HCT116 (cell line): Measurements from ENCODE around the gene FAM135A. TPM values are rescaled to one million over a fixed set of nuclear protein-coding genes. Genes with fewer than 3 reads are reported as not detected.

ENCODE experiments used
- ATAC-seq: fragments of 200-7000 bp; cut with Tn5 transposase; 2 replicates; pipeline ENCODE4 v1.9.1; 2020; ENCODE audit warnings: mild to moderate bottlenecking, moderate library complexity
- BruUV-seq: library from RNA; stranded (reverse); fragments of 400-500 nt; replicated peaks from 2 replicates; lab custom pipeline; 2021; lab: Mats Ljungman, UMichigan
- CTCF ChIA-PET: fragments of 300-600 bp; sonication (Branson Sonifier 250); formaldehyde crosslinking; loops from one replicate; lab custom pipeline; 2021; ENCODE audit warnings: antibody characterized with exemption; lab: Charles Lee
- POLR2A ChIA-PET: fragments of 300-600, 350-600 bp; sonication (Branson Sonifier 250); formaldehyde crosslinking; loops from one replicate; lab custom pipeline; 2021; ENCODE audit warnings: antibody characterized with exemption; lab: Charles Lee
- RAD21 ChIA-PET, 2 experiments: fragments of 300-600 bp; sonication (Branson Sonifier 250); formaldehyde crosslinking; loops; one replicate each; lab custom pipeline; 2023; ENCODE audit warnings: low total read pairs in 2 of 2; ENCODE audit not compliant: uncharacterized antibody in 2 of 2, unreplicated experiment in 2 of 2, low non-redundant PET in 1 of 2; lab: Charles Lee
- DNase-seq: peaks from one replicate; pipeline ENCODE4 v3.0.0-alpha.2; 2010; ENCODE audit warnings: low read depth, low spot score
- H2AFZ ChIP-seq: fragments of 200-600 bp; shearing (Covaris generic), sonication (generic); 2 replicates; pipeline ENCODE4 v1.6.1; 2017; ENCODE audit warnings: low read depth, mixed run types, mixed read lengths, antibody characterized with exemption, low read length; ENCODE audit not compliant: poor library complexity, severe bottlenecking
- H3K27ac ChIP-seq: 2 replicates; pipeline ENCODE4 v1.5.1; 2012; ENCODE audit warnings: low read depth, low read length
- H3K27me3 ChIP-seq: fragments of 200-600 bp; sonication (generic); 2 replicates; pipeline ENCODE4 v1.6.1; 2016; ENCODE audit warnings: mixed run types, low read length, mixed read lengths; ENCODE audit not compliant: insufficient read depth
- H3K36me3 ChIP-seq, 2 experiments: fragments of 200-500 bp in 1 of 2; fragments of 200-600 bp in 1 of 2; sonication (Bioruptor generic) in 1 of 2; sonication (generic) in 1 of 2; 2 replicates each; pipeline versions ENCODE4 v1.5.1 to v1.6.1; 2014 to 2016; ENCODE audit warnings: low read length in 2 of 2, inconsistent platforms in 1 of 2, mixed read lengths in 1 of 2, mixed run types in 1 of 2; ENCODE audit not compliant: insufficient read depth in 2 of 2, control insufficient read depth in 1 of 2
- H3K4me1 ChIP-seq, 2 experiments: fragments of 200-600 bp in 1 of 2; sonication (generic) in 1 of 2; 2 replicates each; pipeline versions ENCODE4 v1.5.1 to v1.6.1; 2012 to 2017; ENCODE audit warnings: low read length in 2 of 2, inconsistent platforms in 1 of 2, mild to moderate bottlenecking in 1 of 2, mixed read lengths in 1 of 2, mixed run types in 1 of 2, moderate library complexity in 1 of 2; ENCODE audit not compliant: insufficient read depth in 2 of 2, control insufficient read depth in 1 of 2
- H3K4me2 ChIP-seq: fragments of 200-600 bp; sonication (generic); 2 replicates; pipeline ENCODE4 v1.6.1; 2017; ENCODE audit warnings: mixed run types, low read length, mixed read lengths
- H3K4me3 ChIP-seq, 2 experiments: fragments of 200-600 bp in 1 of 2; sonication (generic) in 1 of 2; replicated peaks in 1 of 2; 2 replicates each; pipeline ENCODE4 v1.5.1; 2011 to 2016; ENCODE audit warnings: low read length in 2 of 2, control low read depth in 1 of 2, low read depth in 1 of 2, mild to moderate bottlenecking in 1 of 2, mixed read lengths in 1 of 2, mixed run types in 1 of 2
- H3K79me2 ChIP-seq: fragments of 200-600 bp; sonication (generic); 2 replicates; pipeline ENCODE4 v1.6.1; 2017; ENCODE audit warnings: mild to moderate bottlenecking, mixed run types, low read length, moderate library complexity, mixed read lengths; ENCODE audit not compliant: insufficient read depth
- H3K9ac ChIP-seq: fragments of 200-600 bp; sonication (generic); 2 replicates; pipeline ENCODE4 v1.6.1; 2016; ENCODE audit warnings: low read length, mixed read lengths
- H3K9me2 ChIP-seq: fragments of 200-600 bp; sonication (generic), shearing (Covaris generic); 2 replicates; pipeline ENCODE4 v1.6.1; 2017; ENCODE audit warnings: mixed run types, mild to moderate bottlenecking, moderate library complexity; ENCODE audit not compliant: insufficient read depth
- H3K9me3 ChIP-seq, 2 experiments: fragments of 200-500 bp in 1 of 2; fragments of 200-600 bp in 1 of 2; sonication (Bioruptor generic) in 1 of 2; sonication (generic) in 1 of 2; 2 replicates each; pipeline ENCODE4 v1.6.1; 2014 to 2017; ENCODE audit warnings: low read length in 2 of 2, mixed read lengths in 2 of 2, inconsistent platforms in 1 of 2, low read depth in 1 of 2, mild to moderate bottlenecking in 1 of 2, mixed run types in 1 of 2, moderate library complexity in 1 of 2; ENCODE audit not compliant: control insufficient read depth in 1 of 2, insufficient read depth in 1 of 2
- H4K20me1 ChIP-seq: fragments of 200-600 bp; sonication (generic), shearing (Covaris generic); 2 replicates; pipeline ENCODE4 v1.6.1; 2017; ENCODE audit warnings: mixed run types, mild to moderate bottlenecking, moderate library complexity; ENCODE audit not compliant: insufficient read depth
- CBX3 ChIP-seq: IDR thresholded peaks from 2 replicates; pipeline ENCODE4 v1.6.1; 2012; ENCODE audit warnings: low read depth
- CTCF ChIP-seq, 3 experiments: fragments of 200-600 bp in 1 of 3; sonication (generic) in 1 of 3; IDR thresholded peaks in 2 of 3; conservative IDR thresholded peaks in 1 of 3; 2 replicates each; pipeline ENCODE4 v1.5.1; 2012 to 2017; ENCODE audit warnings: low read depth in 2 of 3, low read length in 2 of 3, antibody characterized with exemption in 1 of 3, borderline replicate concordance in 1 of 3, control low read depth in 1 of 3, mild to moderate bottlenecking in 1 of 3, mixed read lengths in 1 of 3, mixed run types in 1 of 3, moderate library complexity in 1 of 3; ENCODE audit not compliant: insufficient read depth in 1 of 3
- EGR1 ChIP-seq: IDR thresholded peaks from 2 replicates; pipeline ENCODE4 v1.6.1; 2012; ENCODE audit warnings: low read depth
- ELF1 ChIP-seq: IDR thresholded peaks from 2 replicates; pipeline ENCODE4 v1.6.1; 2012; ENCODE audit warnings: low read depth, borderline replicate concordance
- EZH2 ChIP-seq: fragments of 200-600 bp; sonication (generic); IDR thresholded peaks from 2 replicates; pipeline ENCODE4 v1.6.1; 2017; ENCODE audit warnings: antibody characterized with exemption, mixed run types
- EZH2phosphoT487 ChIP-seq: fragments of 200-600 bp; IDR thresholded peaks from 2 replicates; pipeline ENCODE4 v1.6.1; 2018; ENCODE audit warnings: antibody characterized with exemption, borderline replicate concordance
- FOSL1 ChIP-seq: IDR thresholded peaks from 2 replicates; pipeline ENCODE4 v1.6.1; 2012; ENCODE audit warnings: low read depth
- MAX ChIP-seq: IDR thresholded peaks from 2 replicates; pipeline ENCODE4 v1.6.1; 2012
- POLR2A ChIP-seq: IDR thresholded peaks from 2 replicates; pipeline ENCODE4 v1.7.0; 2011; ENCODE audit warnings: borderline replicate concordance; ENCODE audit not compliant: insufficient read depth, insufficient read length; ENCODE audit errors: extremely low read depth
- RAD21 ChIP-seq: IDR thresholded peaks from 2 replicates; pipeline ENCODE4 v1.6.1; 2012; ENCODE audit warnings: low read depth, mild to moderate bottlenecking
- REST ChIP-seq: IDR thresholded peaks from 2 replicates; pipeline ENCODE4 v1.6.1; 2012; ENCODE audit warnings: low read depth
- SP1 ChIP-seq: IDR thresholded peaks from 2 replicates; pipeline ENCODE4 v1.6.1; 2012; ENCODE audit warnings: low read depth
- SRF ChIP-seq: IDR thresholded peaks from 2 replicates; pipeline ENCODE4 v1.6.1; 2012; ENCODE audit warnings: low read depth
- TCF7L2 ChIP-seq: IDR thresholded peaks from 2 replicates; pipeline ENCODE4 v1.7.0; 2011; ENCODE audit warnings: borderline replicate concordance, inconsistent platforms; ENCODE audit not compliant: insufficient read depth, insufficient read length; ENCODE audit errors: extremely low read depth
- ZFX ChIP-seq: fragments of 450-650 bp; IDR thresholded peaks from 2 replicates; pipeline ENCODE4 v1.6.1; 2017
- ZNF274 ChIP-seq: fragments of 200-500 bp; sonication (Bioruptor generic); IDR thresholded peaks from 2 replicates; pipeline ENCODE4 v1.6.1; 2014; ENCODE audit warnings: mild to moderate bottlenecking, low read depth, low read length, inconsistent platforms
- intact Hi-C: fragments of 100-400 bp; cut with micrococcal nuclease; formaldehyde crosslinking; loops from 2 replicates; pipeline ENCODE4 v1.10.0; 2022
- total RNA-seq: library from RNA; stranded (reverse); gene quantifications from one replicate; pipeline ENCODE4 v1.2.1, GENCODE V29; 2021; ENCODE audit not compliant: unreplicated experiment

Gene FAM135A
- total RNA-seq, 1 experiment from 2014 or later = 20.8 TPM

- intact Hi-C loops = loop anchor here (2.0 kb wide), 1 partner anchor 642 kb away; no protein-coding TSS in a partner anchor
- ChIA-PET RAD21 (no interaction called here), CTCF (interaction anchor here (1.4 to 6.3 kb wide), 8 partner anchors 9 to 585 kb away, joined by 5 to 72 read pairs (median 8); partner anchors contain the start of gene FAM135A), POLR2A (no interaction called here)
- DNase-seq (no peak), ATAC-seq (no peak)
- Histone ChIP-seq H3K4me2 (no peak overlapping the region), H3K27me3 (peaks cover 43% of the 10 kb centered on the region), H3K27ac (no peak overlapping the region), H3K9me2 (no peaks in the 10 kb centered on the region), H4K20me1 (no peaks in the 10 kb centered on the region), H3K9me3 (no peaks in the 10 kb centered on the region), H3K79me2 (no peaks in the 10 kb centered on the region), H2AFZ (no peak overlapping the region), H3K4me1 (peaks cover 0 to 13% of the 10 kb centered on the region in 2 experiments; a peak in 2 of 4 replicates), H3K4me3 (no peak overlapping the region), H3K9ac (no peak overlapping the region), H3K36me3 (no peaks in the 10 kb centered on the region)
- TF ChIP-seq REST = no peak
- no peak for TF ChIP-seq RAD21
- no peak for TF ChIP-seq EZH2phosphoT487
- TF ChIP-seq SP1 = no peak
- no peak for TF ChIP-seq ELF1
- no peak for TF ChIP-seq SRF
- no peak for TF ChIP-seq ZFX
- no peak for TF ChIP-seq TCF7L2
- TF ChIP-seq CBX3 = no peak
- no peak for TF ChIP-seq POLR2A
- no peak for TF ChIP-seq ZNF274
- no peak for TF ChIP-seq EGR1
- no peak for TF ChIP-seq EZH2
- no peak for TF ChIP-seq MAX
- no peak for TF ChIP-seq CTCF (IDR thresholded peaks at IDR 0.05 in 2 of 3, conservative IDR thresholded peaks at IDR 0.05 in 1 of 3; ENCODE audit: borderline replicate concordance in 1 of 3, insufficient read depth in 1 of 3, low read depth in 2 of 3, low read length in 2 of 3)
- no peak for TF ChIP-seq FOSL1
- no TSS peak for BruUV-seq
Observed at GRCh38 chr6:70370496-70370895, 42.8 kb upstream of the FAM135A start.
